AG09309 (cell line): Measurements from ENCODE around the gene MKRN2OS.
A peak's percentile ranks its signal among the peaks of the same experiment; 100 is the strongest.

Source experiments
- DNase-seq: peaks from one replicate; pipeline ENCODE4 v3.0.0-alpha.2; 2010; ENCODE audit warnings: low read depth
- H3K4me3 ChIP-seq: 2 replicates; pipeline ENCODE4 v1.5.1; 2011; ENCODE audit warnings: mild to moderate bottlenecking, low read depth, low read length, moderate library complexity; ENCODE audit not compliant: control insufficient read depth
- CTCF ChIP-seq: IDR thresholded peaks from 2 replicates; pipeline ENCODE4 v1.5.1; 2011; ENCODE audit warnings: mild to moderate bottlenecking, low read depth, low read length, inconsistent platforms; ENCODE audit not compliant: insufficient read depth, control insufficient read depth; ENCODE audit errors: missing control alignments

The MKRN2OS gene

DNA sequence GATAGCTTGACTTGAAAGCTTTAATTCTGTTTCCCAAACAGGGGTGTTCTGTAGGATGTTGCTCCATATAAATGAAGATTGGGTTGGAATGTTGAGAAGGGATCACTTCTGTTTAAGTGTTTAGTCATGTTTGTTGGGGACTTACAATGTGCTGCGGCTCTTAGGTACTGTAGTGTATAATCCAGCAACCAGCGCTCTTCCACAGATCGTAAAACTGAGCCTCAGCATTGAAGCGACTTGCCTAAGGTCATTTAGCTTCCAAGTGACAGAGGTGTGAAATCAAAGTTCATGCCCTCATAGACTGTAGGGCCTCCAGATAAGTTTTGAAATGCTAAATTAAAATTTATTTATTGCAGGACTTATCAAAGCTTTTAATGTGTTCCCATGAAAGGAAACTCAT is 13.4 kb upstream of the MKRN2OS start:
- no peak for DNase-seq
- TF ChIP-seq CTCF, result no peak
- no peak overlapping the region for H3K4me3 ChIP-seq

DNA sequence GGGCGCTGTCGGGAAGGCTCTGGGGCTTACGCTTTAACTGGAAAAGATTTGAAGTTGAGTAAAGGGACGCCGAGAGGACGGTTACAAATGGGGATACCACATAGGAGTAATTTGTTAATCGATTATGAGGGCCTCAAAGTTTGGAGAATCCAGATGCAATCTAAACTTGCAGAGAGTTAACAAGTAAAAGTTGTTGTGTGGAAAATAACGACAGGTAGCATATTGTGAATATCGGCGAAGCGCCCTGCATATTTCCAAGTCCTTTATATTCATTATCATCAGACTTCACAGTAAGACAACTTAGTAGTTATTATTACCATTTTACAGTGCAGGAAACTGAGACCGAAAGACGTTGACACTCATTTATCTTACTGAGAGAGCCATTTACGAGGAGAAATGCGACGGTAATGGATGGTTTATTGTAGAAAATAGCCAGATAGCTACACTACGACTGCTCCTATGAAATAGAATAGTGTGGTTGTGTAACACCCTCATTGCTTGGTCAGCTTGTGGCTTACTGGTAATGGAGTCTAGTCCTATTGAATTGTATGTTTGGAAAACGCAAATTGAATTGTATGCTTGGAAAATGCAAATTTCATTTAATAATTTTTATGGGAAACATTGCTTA is 12.3 kb upstream of the MKRN2OS start:
- TF ChIP-seq CTCF, result no peak
- H3K4me3 ChIP-seq, result peak overlapping the region; percentile 80
- no peak for DNase-seq

- peak within 1 kb of the TSS; percentile 80 for H3K4me3 ChIP-seq
- peak; percentile 34 for DNase-seq
- TF ChIP-seq CTCF, result no peak
Measured at GRCh38 chr3:12556690-12557472, 11.6 kb upstream of the MKRN2OS start, which contains the start of gene MKRN2. Gene MKRN2, plus strand, starts transcription at chr3:12557087. Its CDS starts 64 bp downstream, at chr3:12557151.

DNA sequence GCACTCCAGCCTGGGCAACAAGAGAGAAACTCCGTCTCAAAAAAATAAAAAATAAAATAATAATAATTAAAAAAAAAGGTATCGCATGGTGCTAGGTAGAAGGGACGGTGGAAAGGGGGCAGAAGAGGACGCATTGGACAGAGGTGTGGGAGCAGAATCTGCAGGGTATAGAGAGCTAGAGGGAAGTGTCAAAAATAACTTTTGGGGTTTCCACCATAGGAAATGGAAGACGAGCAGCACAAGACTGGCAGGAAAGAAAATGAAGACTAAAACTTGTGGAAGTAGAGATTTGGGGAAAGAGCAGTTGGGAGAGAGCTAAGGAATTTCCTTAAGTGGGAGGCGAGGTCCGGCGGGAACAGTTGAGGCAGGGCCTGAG is 11.0 kb upstream of the MKRN2OS start:
- DNase-seq, result no peak
- TF ChIP-seq CTCF, result no peak

GRCh38 chr3:12553921-12554391 is 8.7 kb upstream of the MKRN2OS start:
- H3K4me3 ChIP-seq, result peak overlapping the region; percentile 45
- no peak for DNase-seq
- TF ChIP-seq CTCF, result no peak

More for the DNA sequence above, 11.0 kb upstream of the MKRN2OS start:
- H3K4me3 ChIP-seq, result peak overlapping the region; percentile 80

DNA sequence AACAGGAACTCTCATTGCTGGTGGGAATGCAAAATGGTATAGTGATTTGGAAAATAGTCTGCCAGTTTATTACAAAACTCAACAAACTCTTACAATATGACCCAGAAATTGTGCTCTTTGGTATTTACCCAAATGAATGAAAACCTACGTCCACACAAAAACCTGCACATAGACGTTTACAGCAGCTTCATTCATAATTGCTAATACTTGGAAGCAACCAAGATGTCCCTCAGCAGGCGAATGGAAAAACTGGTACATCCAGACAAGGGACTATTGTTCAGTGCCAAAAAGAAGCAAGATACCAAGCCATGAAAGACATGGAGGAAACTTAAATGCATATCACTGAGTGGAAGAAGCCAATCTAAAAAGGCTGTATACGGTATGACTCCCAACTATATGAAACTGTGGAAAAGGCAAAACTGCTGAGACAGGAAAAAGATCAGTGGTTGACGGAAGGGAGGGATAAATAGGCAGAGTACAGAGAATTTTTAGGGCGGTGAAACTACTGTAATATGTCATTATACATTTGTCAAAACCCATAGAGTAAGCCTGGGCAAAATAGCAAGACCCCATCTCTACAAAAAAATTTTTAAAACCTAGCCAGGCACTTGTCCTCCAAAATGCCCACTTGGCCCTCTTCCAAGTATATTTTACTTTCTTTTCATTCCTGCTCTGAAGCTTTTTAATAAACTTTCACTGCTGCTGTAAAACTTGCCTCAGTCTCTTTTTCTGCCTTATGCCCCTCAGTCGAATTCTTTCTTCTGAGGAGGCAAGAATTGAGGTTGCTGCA is 4.9 kb upstream of the MKRN2OS start:
- DNase-seq, result no peak
- no peak for TF ChIP-seq CTCF
- no peak overlapping the region for H3K4me3 ChIP-seq
